Ascending aorta (tissue), 2 donors: ENCODE results near the gene HECA. TPM values are rescaled to one million over a fixed set of nuclear protein-coding genes. Genes with fewer than 3 reads are reported as not detected.
"Not testable (repeated sequence)": the region's sequence is repeated elsewhere in the genome, so short reads cannot be mapped to it uniquely, and the experiment has no call there.

Experiments used
- DNase-seq, 2 donors: peaks; one replicate each; pipeline ENCODE4 v3.0.0-alpha.2; 2019; ENCODE audit warnings: low spot score in 2 of 2
- H3K27ac ChIP-seq, 2 donors: fragments of 200-600 bp; sonication (generic); one replicate each; pipeline ENCODE4 v1.5.1; 2016 to 2017; ENCODE audit warnings: mild to moderate bottlenecking in 1 of 2
- H3K27me3 ChIP-seq: fragments of 200-600 bp; sonication (generic); one replicate; pipeline ENCODE4 v1.5.1; 2017
- H3K36me3 ChIP-seq, 2 donors: fragments of 200-600 bp; sonication (generic); one replicate each; pipeline ENCODE4 v1.5.1; 2016
- H3K4me1 ChIP-seq, 2 donors: fragments of 200-600 bp; sonication (generic); one replicate each; pipeline ENCODE4 v1.5.1; 2016 to 2017; ENCODE audit warnings: mild to moderate bottlenecking in 1 of 2
- H3K4me3 ChIP-seq, 2 donors: fragments of 200-600 bp; sonication (generic); one replicate each; pipeline ENCODE4 v1.5.1; 2016 to 2017; ENCODE audit warnings: mild to moderate bottlenecking in 1 of 2
- H3K9me3 ChIP-seq, 2 donors: fragments of 200-600 bp; sonication (generic); one replicate each; pipeline ENCODE4 v1.5.1; 2016
- intact Hi-C: fragments of 100-400 bp; cut with DNase I; formaldehyde crosslinking; loops from one replicate; pipeline ENCODE4 v1.15.1; 2023
- total RNA-seq: library from RNA; depleted of rRNA; stranded (reverse); fragments of >200 nt; gene quantifications from one replicate; pipeline ENCODE4 v1.1.0, GENCODE V29; 2016
- TF ChIP-seq, protein P1 (sequence below), 3 experiments: fragments of 200-600 bp in 2 of 3; fragments of 450-650 bp in 1 of 3; sonication (generic) in 2 of 3; IDR thresholded peaks; one replicate each; pipeline ENCODE4 v1.5.1; 2016 to 2019; ENCODE audit warnings: antibody characterized with exemption in 3 of 3, mild to moderate bottlenecking in 1 of 3, moderate library complexity in 1 of 3

The HECA gene
- total RNA-seq, 1 donor from 2014 or later, result 27.0 TPM

DNA sequence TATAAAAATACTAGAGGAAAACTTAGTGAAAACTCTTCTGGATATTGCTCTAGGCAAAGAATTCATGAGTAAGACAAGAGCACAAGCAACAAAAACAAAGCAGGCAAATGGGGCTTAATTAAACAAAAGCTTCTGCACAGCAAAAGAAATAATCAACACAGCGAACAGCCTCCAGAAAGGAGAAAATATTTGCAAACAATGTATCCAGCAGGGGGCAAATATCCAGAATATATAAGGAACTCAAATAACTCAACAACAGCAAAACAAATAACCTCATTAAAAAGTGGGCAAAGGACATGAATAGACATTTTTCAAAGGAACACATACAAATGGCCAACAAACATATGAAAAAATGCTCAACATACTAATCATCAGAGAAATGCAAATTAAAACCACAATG is 17.1 kb upstream of the HECA start:
- no peak for DNase-seq
- TF ChIP-seq, protein P1, sequence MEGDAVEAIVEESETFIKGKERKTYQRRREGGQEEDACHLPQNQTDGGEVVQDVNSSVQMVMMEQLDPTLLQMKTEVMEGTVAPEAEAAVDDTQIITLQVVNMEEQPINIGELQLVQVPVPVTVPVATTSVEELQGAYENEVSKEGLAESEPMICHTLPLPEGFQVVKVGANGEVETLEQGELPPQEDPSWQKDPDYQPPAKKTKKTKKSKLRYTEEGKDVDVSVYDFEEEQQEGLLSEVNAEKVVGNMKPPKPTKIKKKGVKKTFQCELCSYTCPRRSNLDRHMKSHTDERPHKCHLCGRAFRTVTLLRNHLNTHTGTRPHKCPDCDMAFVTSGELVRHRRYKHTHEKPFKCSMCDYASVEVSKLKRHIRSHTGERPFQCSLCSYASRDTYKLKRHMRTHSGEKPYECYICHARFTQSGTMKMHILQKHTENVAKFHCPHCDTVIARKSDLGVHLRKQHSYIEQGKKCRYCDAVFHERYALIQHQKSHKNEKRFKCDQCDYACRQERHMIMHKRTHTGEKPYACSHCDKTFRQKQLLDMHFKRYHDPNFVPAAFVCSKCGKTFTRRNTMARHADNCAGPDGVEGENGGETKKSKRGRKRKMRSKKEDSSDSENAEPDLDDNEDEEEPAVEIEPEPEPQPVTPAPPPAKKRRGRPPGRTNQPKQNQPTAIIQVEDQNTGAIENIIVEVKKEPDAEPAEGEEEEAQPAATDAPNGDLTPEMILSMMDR (IDR thresholded peaks at IDR 0.05), result no peak
- no peak overlapping the region for H3K4me3 ChIP-seq
- no peak overlapping the region for H3K27ac ChIP-seq
- peaks cover 0 to 8% of the 10 kb centered on the region in 2 donors for H3K4me1 ChIP-seq
- no peaks in the 10 kb centered on the region for H3K36me3 ChIP-seq
- intact Hi-C loops, result no loop called here
- no peaks in the 10 kb centered on the region for H3K27me3 ChIP-seq
- H3K9me3 ChIP-seq, result peaks cover 0 to 3% of the 10 kb centered on the region in 2 donors

DNA sequence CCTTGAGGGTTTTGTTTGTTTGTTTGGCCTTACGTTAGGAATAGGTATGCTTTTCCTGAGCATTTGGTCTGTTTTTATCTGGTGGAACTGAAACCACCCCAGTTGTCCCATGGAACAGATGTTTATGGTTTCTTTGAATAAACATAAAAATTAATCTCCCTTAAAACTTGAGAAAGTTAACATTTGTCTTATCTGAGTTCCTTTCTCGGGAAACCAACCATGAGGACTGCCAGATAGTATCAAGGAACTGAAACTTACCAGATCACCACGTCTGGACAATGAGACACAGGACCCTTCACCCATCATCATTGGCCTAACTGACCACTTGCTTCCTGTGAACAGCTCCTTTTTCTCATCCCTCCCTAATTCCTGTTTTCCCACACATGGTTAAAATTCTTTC is 15.3 kb upstream of the HECA start:
- Histone ChIP-seq H3K9me3 (peaks cover 0 to 3% of the 10 kb centered on the region in 2 donors), H3K27ac (no peak overlapping the region), H3K4me1 (peaks cover 0 to 8% of the 10 kb centered on the region in 2 donors), H3K27me3 (no peaks in the 10 kb centered on the region), H3K36me3 (no peaks in the 10 kb centered on the region), H3K4me3 (no peak overlapping the region)
- intact Hi-C loops, result no loop called here
- no peak for DNase-seq
- TF ChIP-seq, protein P1 (IDR thresholded peaks at IDR 0.05), result no peak

DNA sequence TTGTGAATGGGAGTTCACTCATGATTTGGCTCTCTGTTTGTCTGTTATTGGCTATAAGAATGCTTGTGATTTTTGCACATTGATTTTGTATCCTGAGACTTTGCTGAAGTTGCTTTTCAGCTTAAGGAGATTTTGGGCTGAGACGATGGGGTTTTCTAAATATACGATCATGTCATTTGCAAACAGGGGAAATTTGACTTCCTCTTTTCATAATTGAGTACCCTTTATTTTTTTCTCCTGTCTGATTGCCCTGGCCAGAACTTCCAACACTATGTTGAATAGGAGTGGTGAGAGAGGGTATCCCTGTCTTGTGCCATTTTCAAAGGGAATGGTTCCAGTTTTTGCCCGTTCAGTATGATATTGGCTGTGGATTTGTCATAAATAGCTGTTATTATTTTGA is 12.1 kb upstream of the HECA start:
- H3K36me3 ChIP-seq, H3K27ac ChIP-seq, H3K4me3 ChIP-seq, H3K27me3 ChIP-seq, intact Hi-C loops, H3K9me3 ChIP-seq, H3K4me1 ChIP-seq, DNase-seq: not testable (repeated sequence)

DNA sequence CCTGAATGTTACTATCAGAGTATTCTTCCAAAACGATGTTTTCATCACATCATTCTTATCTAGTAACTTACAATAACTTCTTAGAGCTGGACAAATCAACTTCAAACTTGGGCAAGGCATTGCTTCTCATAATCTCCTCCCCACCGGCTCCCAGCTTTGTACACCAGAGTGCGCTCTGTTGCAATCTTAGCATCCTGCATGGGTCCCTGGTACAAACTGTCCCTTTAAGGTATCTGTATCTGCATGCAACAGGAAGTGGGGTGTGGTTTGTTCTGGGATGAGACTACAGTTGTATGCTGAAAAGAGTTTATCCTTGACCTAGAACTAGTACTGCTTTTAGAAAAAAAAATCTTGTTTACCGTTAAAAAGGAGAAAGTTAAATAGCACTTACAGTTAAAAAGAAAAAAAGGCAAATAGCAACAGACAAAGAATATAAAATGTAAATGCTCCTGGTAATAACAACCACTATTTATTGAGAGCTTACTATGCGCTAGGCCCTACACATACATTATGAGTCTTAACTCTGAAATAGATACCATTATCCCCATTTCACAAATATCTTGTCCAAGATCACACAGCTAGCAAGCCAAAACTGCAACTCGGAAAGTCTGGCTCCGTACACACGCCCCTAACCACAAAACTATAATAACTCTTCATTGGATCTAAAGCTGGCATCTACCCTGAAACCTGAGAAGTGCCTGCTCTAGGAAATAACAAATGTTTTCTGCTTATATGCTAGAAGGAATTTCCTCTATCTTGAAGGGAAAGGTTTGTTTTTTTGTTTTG is 9.8 kb upstream of the HECA start:
- Histone ChIP-seq H3K27ac (no peak overlapping the region), H3K4me1 (no peaks in the 10 kb centered on the region)

DNA sequence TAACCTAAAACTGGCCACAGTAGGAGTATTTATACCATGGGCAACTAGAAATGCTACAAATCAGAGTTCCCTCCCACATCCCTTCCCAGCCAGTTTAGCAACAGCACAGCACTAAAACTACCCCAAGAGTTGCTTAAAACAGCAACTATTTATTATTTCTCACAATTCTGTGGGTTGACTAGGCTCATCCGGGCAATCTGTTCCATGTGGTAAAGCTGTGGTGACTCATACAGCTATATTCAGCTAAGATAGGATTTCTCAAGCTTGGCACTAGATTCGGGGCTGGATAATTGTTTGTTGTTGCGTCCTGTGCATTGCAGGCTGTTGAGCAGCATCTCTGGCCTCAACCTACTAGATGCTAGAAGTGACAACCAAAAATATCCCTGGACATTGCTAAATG is 8.6 kb upstream of the HECA start:
- no peaks in the 10 kb centered on the region for H3K4me1 ChIP-seq
- H3K9me3 ChIP-seq, result no peaks in the 10 kb centered on the region
- H3K36me3 ChIP-seq, result no peaks in the 10 kb centered on the region
- intact Hi-C loops, result no loop called here
- TF ChIP-seq, protein P1 (IDR thresholded peaks at IDR 0.05), result no peak
- peak overlapping the region in 1 of 2 donors; percentile 44 for H3K27ac ChIP-seq
- H3K4me3 ChIP-seq, result no peak overlapping the region
- DNase-seq, result no peak
- H3K27me3 ChIP-seq, result no peaks in the 10 kb centered on the region

More for the DNA sequence above, 9.8 kb upstream of the HECA start:
- Histone ChIP-seq H3K27me3 (no peaks in the 10 kb centered on the region), H3K4me3 (no peak overlapping the region), H3K36me3 (no peaks in the 10 kb centered on the region), H3K9me3 (no peaks in the 10 kb centered on the region)
- intact Hi-C loops, result no loop called here
- peak; percentile 15 to 75 for DNase-seq
- TF ChIP-seq, protein P1 (IDR thresholded peaks at IDR 0.05), result peak in 1 of 3 experiments; percentile 22

DNA sequence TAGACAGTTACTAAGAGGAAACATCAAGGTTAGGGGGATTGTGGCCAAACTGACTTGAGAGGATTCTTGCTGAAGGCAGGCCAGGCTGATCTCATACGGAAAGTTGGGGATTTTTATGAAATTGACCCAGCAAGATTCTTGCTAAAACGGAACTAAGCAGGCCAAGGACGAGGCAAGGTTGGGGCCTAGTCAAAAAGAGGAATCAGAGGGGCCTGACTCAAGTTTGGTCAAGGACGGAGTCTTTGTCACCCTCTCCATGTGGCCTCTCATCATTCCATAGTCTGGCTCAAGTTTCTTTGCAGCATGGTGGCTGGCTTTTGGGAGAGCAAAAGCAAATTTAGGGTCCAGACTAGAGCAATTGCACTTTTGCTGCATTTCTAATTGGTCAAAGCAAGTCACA is 7.9 kb upstream of the HECA start:
- no peaks in the 10 kb centered on the region for H3K27me3 ChIP-seq
- H3K4me3 ChIP-seq, result no peak overlapping the region
- H3K36me3 ChIP-seq, result no peaks in the 10 kb centered on the region
- no peak for DNase-seq
- TF ChIP-seq, protein P1 (IDR thresholded peaks at IDR 0.05), result no peak
- no peaks in the 10 kb centered on the region for H3K4me1 ChIP-seq
- no peak overlapping the region for H3K27ac ChIP-seq
- intact Hi-C loops, result no loop called here
- H3K9me3 ChIP-seq, result no peaks in the 10 kb centered on the region
